ENCODE measurements around the gene RPL29. TPM values are rescaled to one million over a fixed set of nuclear protein-coding genes. Genes with fewer than 3 reads are reported as not detected.

RPL29 gene
- total RNA-seq, 1 donor from 2014 or later: 610 TPM

GRCh38 chr3:52022323-52023100 is 26.8 kb upstream of the RPL29 start:
- no peaks in the 10 kb centered on the region for H3K27me3 Mint-ChIP-seq (ENCODE audit: low read depth)
- H3K4me3 Mint-ChIP-seq (ENCODE audit: unreplicated experiment): peak overlapping the region; percentile 51
- no peaks in the 10 kb centered on the region for H3K36me3 Mint-ChIP-seq (ENCODE audit: low read depth)
- peaks cover 71% of the 10 kb centered on the region for H3K4me1 Mint-ChIP-seq (ENCODE audit: low read depth)
- TF ChIP-seq, protein P1, sequence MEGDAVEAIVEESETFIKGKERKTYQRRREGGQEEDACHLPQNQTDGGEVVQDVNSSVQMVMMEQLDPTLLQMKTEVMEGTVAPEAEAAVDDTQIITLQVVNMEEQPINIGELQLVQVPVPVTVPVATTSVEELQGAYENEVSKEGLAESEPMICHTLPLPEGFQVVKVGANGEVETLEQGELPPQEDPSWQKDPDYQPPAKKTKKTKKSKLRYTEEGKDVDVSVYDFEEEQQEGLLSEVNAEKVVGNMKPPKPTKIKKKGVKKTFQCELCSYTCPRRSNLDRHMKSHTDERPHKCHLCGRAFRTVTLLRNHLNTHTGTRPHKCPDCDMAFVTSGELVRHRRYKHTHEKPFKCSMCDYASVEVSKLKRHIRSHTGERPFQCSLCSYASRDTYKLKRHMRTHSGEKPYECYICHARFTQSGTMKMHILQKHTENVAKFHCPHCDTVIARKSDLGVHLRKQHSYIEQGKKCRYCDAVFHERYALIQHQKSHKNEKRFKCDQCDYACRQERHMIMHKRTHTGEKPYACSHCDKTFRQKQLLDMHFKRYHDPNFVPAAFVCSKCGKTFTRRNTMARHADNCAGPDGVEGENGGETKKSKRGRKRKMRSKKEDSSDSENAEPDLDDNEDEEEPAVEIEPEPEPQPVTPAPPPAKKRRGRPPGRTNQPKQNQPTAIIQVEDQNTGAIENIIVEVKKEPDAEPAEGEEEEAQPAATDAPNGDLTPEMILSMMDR (IDR thresholded peaks at IDR 0.05): peak; percentile 9
- H3K27ac Mint-ChIP-seq (ENCODE audit: unreplicated experiment): peak overlapping the region; percentile 88
- H3K9me3 Mint-ChIP-seq (ENCODE audit: low read depth): no peaks in the 10 kb centered on the region
- DNase-seq (ENCODE audit: low spot score): no peak

- TF ChIP-seq, protein P1 (IDR thresholded peaks at IDR 0.05): no peak
- no peaks in the 10 kb centered on the region for H3K36me3 Mint-ChIP-seq (ENCODE audit: low read depth)
- peaks cover 72% of the 10 kb centered on the region for H3K4me1 Mint-ChIP-seq (ENCODE audit: low read depth)
- peak overlapping the region; percentile 88 for H3K27ac Mint-ChIP-seq (ENCODE audit: unreplicated experiment)
- DNase-seq (ENCODE audit: low spot score): no peak
- no peaks in the 10 kb centered on the region for H3K9me3 Mint-ChIP-seq (ENCODE audit: low read depth)
- H3K4me3 Mint-ChIP-seq (ENCODE audit: unreplicated experiment): no peak overlapping the region
- no peaks in the 10 kb centered on the region for H3K27me3 Mint-ChIP-seq (ENCODE audit: low read depth)
Observed at GRCh38 chr3:52021489-52022268, 26.0 kb upstream of the RPL29 start.

DNA sequence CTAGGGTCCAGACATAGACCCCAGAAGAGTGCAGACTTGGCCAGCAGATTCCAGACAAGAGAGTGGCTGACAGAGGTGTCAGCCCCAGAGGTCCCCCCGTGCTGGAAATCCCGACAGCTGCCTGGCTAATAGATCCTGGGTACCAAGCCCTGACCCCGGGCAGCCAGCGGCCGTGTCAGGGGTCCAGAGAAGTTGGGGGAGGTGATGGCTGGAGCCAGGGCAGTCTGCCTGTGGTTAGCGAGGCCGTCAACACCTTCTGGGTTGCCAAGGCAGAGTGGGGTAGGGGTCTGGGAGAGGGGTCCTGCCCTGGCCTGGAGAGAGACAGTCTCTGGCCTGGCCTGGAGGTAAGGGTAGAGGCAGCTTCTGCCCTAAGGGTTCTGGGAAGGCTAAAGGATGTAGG is 25.1 kb upstream of the RPL29 start:
- no peak overlapping the region for H3K4me3 Mint-ChIP-seq (ENCODE audit: unreplicated experiment)
- peaks cover 67% of the 10 kb centered on the region for H3K4me1 Mint-ChIP-seq (ENCODE audit: low read depth)
- DNase-seq (ENCODE audit: low spot score): no peak

DNA sequence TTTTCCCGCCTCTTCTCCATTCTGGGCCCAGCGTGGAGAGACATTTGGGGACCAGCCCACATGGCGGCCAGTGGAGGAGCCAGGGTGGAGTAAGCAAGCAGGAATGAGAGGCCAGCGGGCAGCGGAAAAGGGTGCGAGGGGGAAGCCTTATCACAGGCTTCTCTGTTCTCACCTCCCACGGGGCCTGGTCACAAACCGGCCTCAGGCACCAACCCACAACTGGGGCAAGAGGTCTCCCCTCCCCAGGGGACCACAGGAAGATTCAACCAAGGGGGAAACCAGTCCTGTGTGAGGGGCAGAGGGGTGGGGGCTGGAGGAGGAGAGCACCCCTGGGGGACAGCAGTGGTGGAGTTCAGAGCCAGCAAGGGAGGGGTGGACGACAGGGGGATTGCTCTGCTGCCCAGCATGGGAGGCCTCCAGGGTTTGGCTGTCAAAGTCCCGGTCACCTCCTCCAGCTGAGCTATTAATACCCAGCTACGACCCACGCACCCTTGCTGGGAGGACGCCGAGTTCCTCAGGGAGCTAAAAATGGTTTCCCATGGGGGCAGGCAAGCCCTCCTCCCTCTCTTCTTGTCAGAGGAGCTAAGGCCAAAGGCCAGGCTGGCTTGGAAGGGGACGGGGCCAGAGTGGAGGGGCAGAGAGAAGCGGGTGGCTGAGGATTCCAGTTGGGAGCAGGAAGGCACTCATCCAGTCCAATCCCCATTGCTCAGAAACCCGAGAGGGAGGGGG is 23.8 kb upstream of the RPL29 start:
- DNase-seq (ENCODE audit: low spot score): no peak
- Mint-ChIP-seq H3K9me3 (ENCODE audit: low read depth) (no peaks in the 10 kb centered on the region), H3K27me3 (ENCODE audit: low read depth) (no peaks in the 10 kb centered on the region), H3K27ac (ENCODE audit: unreplicated experiment) (peak overlapping the region; percentile 73), H3K4me3 (ENCODE audit: unreplicated experiment) (no peak overlapping the region), H3K4me1 (ENCODE audit: low read depth) (peaks cover 57% of the 10 kb centered on the region), H3K36me3 (ENCODE audit: low read depth) (no peaks in the 10 kb centered on the region)
- TF ChIP-seq, protein P1 (IDR thresholded peaks at IDR 0.05): no peak

More for the DNA sequence above, 25.1 kb upstream of the RPL29 start:
- TF ChIP-seq, protein P1 (IDR thresholded peaks at IDR 0.05): no peak
- Mint-ChIP-seq H3K27ac (ENCODE audit: unreplicated experiment) (no peak overlapping the region), H3K36me3 (ENCODE audit: low read depth) (no peaks in the 10 kb centered on the region), H3K9me3 (ENCODE audit: low read depth) (no peaks in the 10 kb centered on the region), H3K27me3 (ENCODE audit: low read depth) (no peaks in the 10 kb centered on the region)
